ENCODE results near the gene SMIM35.
A peak's percentile ranks its signal among the peaks of the same experiment; 100 is the strongest.
"Not testable (repeated sequence)": the region's sequence is repeated elsewhere in the genome, so short reads cannot be mapped to it uniquely, and the experiment has no call there.

SMIM35 gene

GRCh38 chr11:117997406-117997805 lies 89.4 kb downstream of the SMIM35 start:
- intact Hi-C loops (cut with DNase I): no loop called here
- no peak for DNase-seq

- DNase-seq: no peak
- intact Hi-C loops (cut with DNase I): no loop called here
These were observed 90.7 kb downstream of the SMIM35 start for GRCh38 chr11:117996058-117996457.

- intact Hi-C loops (cut with DNase I): no loop called here
- DNase-seq: no peak
These were observed 91.3 kb downstream of the SMIM35 start for GRCh38 chr11:117995472-117995871.

- no peak for DNase-seq
- intact Hi-C loops (cut with DNase I): no loop called here
These were observed 92.6 kb downstream of the SMIM35 start for GRCh38 chr11:117993988-117994745.

- intact Hi-C loops (cut with DNase I): no loop called here
These were observed 94.1 kb downstream of the SMIM35 start for GRCh38 chr11:117992620-117993019.

GRCh38 chr11:117992136-117992535 lies 94.6 kb downstream of the SMIM35 start:
- no peak for DNase-seq
- intact Hi-C loops (cut with DNase I): no loop called here

More at GRCh38 chr11:117992620-117993019, 94.1 kb downstream of the SMIM35 start:
- no peak for DNase-seq

GRCh38 chr11:117989351-117990102 lies 97.2 kb downstream of the SMIM35 start:
- DNase-seq: no peak
- intact Hi-C loops (cut with DNase I): no loop called here

GRCh38 chr11:117986981-117987574 lies 99.7 kb downstream of the SMIM35 start:
- no peak for DNase-seq
- intact Hi-C loops (cut with DNase I): no loop called here

GRCh38 chr11:117985953-117986887 lies 100.5 kb downstream of the SMIM35 start, which contains the start of gene IL10RA:
IL10RA (plus strand) TSS chr11:117986394; CDS start chr11:117986468, 74 bp downstream.
- intact Hi-C loops (cut with DNase I): no loop called here
- DNase-seq: peak; percentile 62 to 97 (median 76)

- DNase-seq: no peak
- intact Hi-C loops (cut with DNase I): no loop called here
These were observed 102.3 kb downstream of the SMIM35 start for GRCh38 chr11:117984476-117984875.

- intact Hi-C loops (cut with DNase I): no loop called here
- DNase-seq: no peak
These were observed 103.6 kb downstream of the SMIM35 start for GRCh38 chr11:117983163-117983475.

GRCh38 chr11:117980720-117981119 lies 106.0 kb downstream of the SMIM35 start:
- no peak for DNase-seq
- intact Hi-C loops (cut with DNase I): no loop called here

- no peak for DNase-seq
- intact Hi-C loops (cut with DNase I): no loop called here
These were observed 106.5 kb downstream of the SMIM35 start for GRCh38 chr11:117980280-117980679.

GRCh38 chr11:117979481-117980211 lies 107.1 kb downstream of the SMIM35 start:
- intact Hi-C loops (cut with DNase I): no loop called here
- DNase-seq: no peak

- intact Hi-C loops (cut with DNase I): no loop called here
- DNase-seq: no peak
These were observed 107.8 kb downstream of the SMIM35 start for GRCh38 chr11:117978991-117979390.

- intact Hi-C loops (cut with DNase I); DNase-seq: not testable (repeated sequence)
These were observed 108.4 kb downstream of the SMIM35 start for GRCh38 chr11:117978291-117978910.

GRCh38 chr11:117977612-117978264 lies 109.0 kb downstream of the SMIM35 start:
- intact Hi-C loops (cut with DNase I); DNase-seq: not testable (repeated sequence)

GRCh38 chr11:117977029-117977428 lies 109.7 kb downstream of the SMIM35 start:
- no peak for DNase-seq
- intact Hi-C loops (cut with DNase I): no loop called here

- no peak for DNase-seq
- intact Hi-C loops (cut with DNase I): no loop called here
These were observed 110.3 kb downstream of the SMIM35 start for GRCh38 chr11:117976445-117976844.
